Loucy (cell line): ENCODE results near the gene CFAP45.

Source experiments
- H2AFZ ChIP-seq: fragments of 200-600 bp; sonication (generic); 2 replicates; pipeline ENCODE4 v1.6.0; 2016; ENCODE audit warnings: antibody characterized with exemption, mild to moderate bottlenecking, low read length, moderate library complexity
- H3F3A ChIP-seq: fragments of 200-600 bp; 2 replicates; pipeline ENCODE4 v1.6.0; 2016; ENCODE audit warnings: antibody characterized with exemption, low read depth, mild to moderate bottlenecking
- H3K27me3 ChIP-seq: fragments of 200-600 bp; sonication (generic); 2 replicates; pipeline ENCODE4 v1.6.1; 2014; ENCODE audit warnings: low read length, mild to moderate bottlenecking; ENCODE audit not compliant: insufficient read depth, poor library complexity, severe bottlenecking
- H3K36me3 ChIP-seq: fragments of 200-600 bp; sonication (generic); 2 replicates; pipeline ENCODE4 v1.6.1; 2016; ENCODE audit warnings: low read length; ENCODE audit not compliant: insufficient read depth
- H3K4me1 ChIP-seq: fragments of 200-600 bp; sonication (generic); 2 replicates; pipeline ENCODE4 v1.5.1; 2014; ENCODE audit warnings: low read length, mild to moderate bottlenecking; ENCODE audit not compliant: insufficient read depth, poor library complexity, severe bottlenecking
- H3K4me2 ChIP-seq: fragments of 200-600 bp; sonication (generic); 2 replicates; pipeline ENCODE4 v1.6.0; 2014; ENCODE audit warnings: antibody characterized with exemption, low read length, low read depth, mild to moderate bottlenecking; ENCODE audit not compliant: poor library complexity, severe bottlenecking
- H3K4me3 ChIP-seq: fragments of 200-600 bp; sonication (generic); 2 replicates; pipeline ENCODE4 v1.5.1; 2014; ENCODE audit warnings: low read length, mild to moderate bottlenecking, mixed read lengths; ENCODE audit not compliant: poor library complexity, severe bottlenecking
- H3K79me2 ChIP-seq: fragments of 200-600 bp; sonication (generic); 2 replicates; pipeline ENCODE4 v1.6.1; 2014; ENCODE audit warnings: low read length; ENCODE audit not compliant: insufficient read depth
- H3K9ac ChIP-seq: fragments of 200-600 bp; sonication (generic); 2 replicates; pipeline ENCODE4 v1.6.0; 2014; ENCODE audit warnings: mild to moderate bottlenecking, low read depth, low read length, moderate library complexity; ENCODE audit not compliant: poor library complexity, severe bottlenecking
- H3K9me2 ChIP-seq: fragments of 200-600 bp; sonication (generic); replicated peaks from 2 replicates; pipeline ENCODE4 v1.6.1; 2016; ENCODE audit warnings: low read depth, low read length, mixed read lengths
- H3K9me3 ChIP-seq: fragments of 200-600 bp; sonication (generic); 2 replicates; pipeline ENCODE4 v1.6.1; 2014; ENCODE audit warnings: mild to moderate bottlenecking, antibody characterized with exemption, low read length, low read depth; ENCODE audit not compliant: insufficient read depth
- H4K20me1 ChIP-seq: fragments of 200-600 bp; sonication (generic); 2 replicates; pipeline ENCODE4 v1.6.0; 2014; ENCODE audit warnings: antibody characterized with exemption, low read length, mild to moderate bottlenecking; ENCODE audit not compliant: insufficient read depth, poor library complexity, severe bottlenecking
- EZH2phosphoT487 ChIP-seq: fragments of 200-600 bp; IDR thresholded peaks from 2 replicates; pipeline ENCODE4 v1.6.1; 2018; ENCODE audit warnings: antibody characterized with exemption, mild to moderate bottlenecking, moderate library complexity, borderline replicate concordance
- TF ChIP-seq, protein P1 (sequence below): fragments of 200-600 bp; sonication (generic); conservative IDR thresholded peaks from 2 replicates; pipeline ENCODE4 v1.5.1; 2014; ENCODE audit warnings: mild to moderate bottlenecking, antibody characterized with exemption, low read length

CFAP45 gene

DNA sequence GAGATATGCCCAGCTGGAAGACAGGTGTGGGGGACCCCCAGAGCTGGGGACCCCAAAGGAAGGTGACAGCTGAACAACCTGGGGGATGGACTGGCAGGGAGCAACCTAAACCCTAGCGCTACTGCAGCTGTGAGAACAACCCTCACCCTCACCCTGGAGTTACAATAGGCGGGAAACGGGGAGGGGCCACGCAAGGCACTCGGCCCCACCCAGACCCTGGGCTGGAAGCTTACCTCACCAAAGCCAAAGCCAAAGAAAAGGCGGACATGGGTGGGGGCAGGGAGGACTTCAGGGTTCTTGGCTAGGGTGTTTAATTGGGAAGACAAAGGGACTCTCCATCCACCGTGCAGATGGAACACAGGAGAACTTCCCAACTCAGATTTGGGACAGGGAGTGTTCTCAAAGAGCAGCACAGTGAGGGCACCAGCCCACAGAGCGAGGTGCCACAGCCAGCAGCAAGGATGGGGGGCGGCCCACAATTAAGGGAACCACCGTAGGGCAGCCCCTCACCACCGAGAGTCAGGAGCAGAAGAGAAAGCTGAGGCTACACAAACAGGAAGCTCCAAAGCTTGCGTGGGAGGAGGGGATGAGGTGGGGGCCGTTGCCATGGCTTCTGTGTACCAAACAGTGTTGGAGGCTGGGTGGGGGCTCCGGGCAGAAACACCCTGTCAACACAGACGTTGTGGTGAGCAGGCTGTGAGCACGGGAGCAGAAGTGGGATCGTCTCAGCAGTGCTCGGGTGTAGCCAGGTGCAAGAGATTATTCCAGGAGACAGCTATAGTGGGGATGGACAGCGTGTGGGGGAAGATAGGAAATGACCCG is 23.4 kb upstream of the CFAP45 start:
- Histone ChIP-seq H3K9me2 (no peaks in the 10 kb centered on the region), H3K27me3 (peaks cover 8% of the 10 kb centered on the region), H2AFZ (no peak overlapping the region), H3K4me3 (peak overlapping the region; percentile 91), H3K4me1 (peaks cover 57% of the 10 kb centered on the region), H3F3A (no peaks in the 10 kb centered on the region), H3K79me2 (peaks cover 82% of the 10 kb centered on the region), H3K36me3 (peaks cover 28% of the 10 kb centered on the region), H3K9ac (peak overlapping the region; percentile 96), H3K9me3 (no peaks in the 10 kb centered on the region), H3K4me2 (peak overlapping the region; percentile 99), H4K20me1 (peaks cover 68% of the 10 kb centered on the region)
- no peak for TF ChIP-seq EZH2phosphoT487
- TF ChIP-seq, protein P1, sequence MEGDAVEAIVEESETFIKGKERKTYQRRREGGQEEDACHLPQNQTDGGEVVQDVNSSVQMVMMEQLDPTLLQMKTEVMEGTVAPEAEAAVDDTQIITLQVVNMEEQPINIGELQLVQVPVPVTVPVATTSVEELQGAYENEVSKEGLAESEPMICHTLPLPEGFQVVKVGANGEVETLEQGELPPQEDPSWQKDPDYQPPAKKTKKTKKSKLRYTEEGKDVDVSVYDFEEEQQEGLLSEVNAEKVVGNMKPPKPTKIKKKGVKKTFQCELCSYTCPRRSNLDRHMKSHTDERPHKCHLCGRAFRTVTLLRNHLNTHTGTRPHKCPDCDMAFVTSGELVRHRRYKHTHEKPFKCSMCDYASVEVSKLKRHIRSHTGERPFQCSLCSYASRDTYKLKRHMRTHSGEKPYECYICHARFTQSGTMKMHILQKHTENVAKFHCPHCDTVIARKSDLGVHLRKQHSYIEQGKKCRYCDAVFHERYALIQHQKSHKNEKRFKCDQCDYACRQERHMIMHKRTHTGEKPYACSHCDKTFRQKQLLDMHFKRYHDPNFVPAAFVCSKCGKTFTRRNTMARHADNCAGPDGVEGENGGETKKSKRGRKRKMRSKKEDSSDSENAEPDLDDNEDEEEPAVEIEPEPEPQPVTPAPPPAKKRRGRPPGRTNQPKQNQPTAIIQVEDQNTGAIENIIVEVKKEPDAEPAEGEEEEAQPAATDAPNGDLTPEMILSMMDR = no peak

DNA sequence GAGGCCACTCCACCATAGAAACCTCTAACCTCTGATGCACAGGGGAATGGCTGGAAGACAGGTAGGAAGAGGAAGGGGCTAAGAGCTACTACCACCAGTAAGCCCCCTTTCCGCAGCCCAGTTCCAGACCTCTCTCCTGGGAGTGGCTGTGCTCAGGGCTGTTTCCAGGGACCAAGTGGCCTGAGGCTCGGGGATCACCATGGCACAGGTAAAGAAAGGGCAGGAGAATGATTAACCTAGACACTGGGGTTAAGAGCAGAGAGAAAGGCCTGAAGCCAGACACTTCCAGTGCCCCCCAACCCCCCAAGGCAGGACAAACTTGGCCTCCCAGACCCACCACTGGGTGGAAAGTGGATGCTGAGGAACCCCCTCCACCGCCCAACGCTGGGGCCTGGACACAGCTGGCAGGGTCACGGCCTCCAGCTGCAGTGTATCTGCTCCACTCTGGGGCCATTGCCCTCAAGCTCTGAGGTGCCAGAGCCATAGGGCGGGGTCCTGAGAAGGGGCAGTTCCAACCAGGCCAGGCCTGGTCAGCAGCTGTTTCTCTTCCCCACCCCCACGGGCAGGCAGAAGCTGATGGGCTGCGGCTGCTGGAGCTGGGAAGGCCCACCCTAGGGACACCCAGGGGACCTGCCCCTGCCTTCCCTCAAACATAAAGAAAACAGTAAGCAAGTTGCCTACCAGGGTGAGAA is 22.7 kb upstream of the CFAP45 start:
- Histone ChIP-seq H3K27me3 (peaks cover 8% of the 10 kb centered on the region), H3K4me3 (peak overlapping the region; percentile 91), H3F3A (no peaks in the 10 kb centered on the region), H3K9ac (peak overlapping the region; percentile 96), H3K4me1 (peaks cover 64% of the 10 kb centered on the region), H3K36me3 (peaks cover 35% of the 10 kb centered on the region), H4K20me1 (peaks cover 70% of the 10 kb centered on the region), H3K79me2 (peaks cover 88% of the 10 kb centered on the region), H3K4me2 (peak overlapping the region; percentile 99), H2AFZ (no peak overlapping the region), H3K9me3 (no peaks in the 10 kb centered on the region), H3K9me2 (no peaks in the 10 kb centered on the region)
- TF ChIP-seq EZH2phosphoT487 = no peak
- TF ChIP-seq, protein P1 = no peak

DNA sequence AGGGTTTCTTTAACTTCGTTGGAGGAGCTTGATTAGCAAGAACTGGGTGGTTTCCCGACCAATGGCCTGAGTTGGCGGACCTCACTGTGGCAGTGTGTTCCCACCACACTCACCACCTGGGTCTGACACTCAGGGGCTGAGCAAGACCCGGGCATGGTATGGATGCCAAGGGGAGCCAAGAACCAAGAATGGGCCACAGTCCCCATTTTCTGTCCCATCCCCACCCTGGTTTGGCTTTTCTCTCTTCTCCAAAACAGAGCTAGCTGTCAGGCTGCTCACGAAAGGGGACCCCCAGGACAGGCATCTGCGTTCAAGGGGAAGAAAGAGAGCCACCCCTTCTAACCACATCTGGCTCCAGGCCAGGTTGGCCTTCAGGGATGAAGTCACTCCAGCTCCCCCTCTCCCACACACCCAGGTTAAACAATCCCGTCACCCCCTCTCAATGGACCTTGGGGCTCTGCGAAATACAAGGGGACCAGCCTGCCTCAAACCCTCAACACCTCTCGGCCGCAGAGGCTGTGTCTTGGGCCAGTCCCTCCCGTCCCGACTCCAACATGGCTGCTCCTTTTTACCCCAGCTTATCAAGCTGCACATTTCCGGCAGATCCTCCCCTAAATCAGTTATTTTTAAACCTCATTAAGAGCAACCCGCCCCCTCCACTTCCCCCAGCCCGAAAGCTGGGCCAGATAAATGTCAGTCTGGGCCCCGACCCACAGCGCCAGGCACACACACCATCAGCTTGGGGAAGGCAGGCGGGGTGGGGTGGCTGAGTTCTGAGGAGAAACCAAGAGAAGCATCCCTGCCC is 21.9 kb upstream of the CFAP45 start:
- peaks cover 92% of the 10 kb centered on the region for H3K79me2 ChIP-seq
- peaks cover 8% of the 10 kb centered on the region for H3K27me3 ChIP-seq
- peaks cover 66% of the 10 kb centered on the region for H3K4me1 ChIP-seq
- peaks cover 70% of the 10 kb centered on the region for H4K20me1 ChIP-seq
- H3K4me3 ChIP-seq = peak overlapping the region; percentile 91
- peak overlapping the region; percentile 99 for H3K4me2 ChIP-seq
- peak overlapping the region; percentile 96 for H3K9ac ChIP-seq
- H3K9me3 ChIP-seq = no peaks in the 10 kb centered on the region
- no peak overlapping the region for H2AFZ ChIP-seq
- H3K9me2 ChIP-seq = no peaks in the 10 kb centered on the region
- TF ChIP-seq EZH2phosphoT487 = no peak
- TF ChIP-seq, protein P1 = no peak
- peaks cover 40% of the 10 kb centered on the region for H3K36me3 ChIP-seq
- H3F3A ChIP-seq = no peaks in the 10 kb centered on the region
